ENCODE measurements around the gene DNER. TPM values are rescaled to one million over a fixed set of nuclear protein-coding genes. Genes with fewer than 3 reads are reported as not detected.
"Not testable (repeated sequence)": the region's sequence is repeated elsewhere in the genome, so short reads cannot be mapped to it uniquely, and the experiment has no call there.

The DNER gene
- total RNA-seq, 4 donors from 2014 or later = 0.31 to 13.3 (median 6.3) TPM

DNA sequence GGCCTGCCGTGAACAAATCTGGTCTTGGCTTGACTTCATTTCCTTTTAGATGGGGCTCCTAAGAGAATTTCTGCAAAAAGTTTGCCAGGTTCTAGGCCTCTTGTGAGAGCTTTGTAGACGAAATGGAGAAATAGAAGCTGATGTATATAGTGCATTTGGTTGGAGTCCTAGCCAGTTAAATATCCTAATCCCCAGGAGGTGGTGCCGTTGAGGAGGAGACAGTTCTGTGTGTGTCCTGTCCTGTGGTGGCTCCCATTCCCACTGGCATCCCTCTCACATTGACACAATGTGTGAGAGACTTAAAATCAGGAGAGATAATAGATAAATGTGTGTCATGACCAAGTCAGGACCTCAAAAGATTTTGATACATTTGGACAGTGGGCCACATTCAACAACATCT, 34.6 kb upstream of the DNER start:
- H3K36me3 ChIP-seq = no peaks in the 10 kb centered on the region
- TF ChIP-seq, protein P1, sequence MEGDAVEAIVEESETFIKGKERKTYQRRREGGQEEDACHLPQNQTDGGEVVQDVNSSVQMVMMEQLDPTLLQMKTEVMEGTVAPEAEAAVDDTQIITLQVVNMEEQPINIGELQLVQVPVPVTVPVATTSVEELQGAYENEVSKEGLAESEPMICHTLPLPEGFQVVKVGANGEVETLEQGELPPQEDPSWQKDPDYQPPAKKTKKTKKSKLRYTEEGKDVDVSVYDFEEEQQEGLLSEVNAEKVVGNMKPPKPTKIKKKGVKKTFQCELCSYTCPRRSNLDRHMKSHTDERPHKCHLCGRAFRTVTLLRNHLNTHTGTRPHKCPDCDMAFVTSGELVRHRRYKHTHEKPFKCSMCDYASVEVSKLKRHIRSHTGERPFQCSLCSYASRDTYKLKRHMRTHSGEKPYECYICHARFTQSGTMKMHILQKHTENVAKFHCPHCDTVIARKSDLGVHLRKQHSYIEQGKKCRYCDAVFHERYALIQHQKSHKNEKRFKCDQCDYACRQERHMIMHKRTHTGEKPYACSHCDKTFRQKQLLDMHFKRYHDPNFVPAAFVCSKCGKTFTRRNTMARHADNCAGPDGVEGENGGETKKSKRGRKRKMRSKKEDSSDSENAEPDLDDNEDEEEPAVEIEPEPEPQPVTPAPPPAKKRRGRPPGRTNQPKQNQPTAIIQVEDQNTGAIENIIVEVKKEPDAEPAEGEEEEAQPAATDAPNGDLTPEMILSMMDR (IDR thresholded peaks at IDR 0.05) = no peak
- TF ChIP-seq POLR2A (IDR thresholded peaks at IDR 0.05) (no peak), EP300 (IDR thresholded peaks at IDR 0.05) (no peak), POLR2AphosphoS5 (IDR thresholded peaks at IDR 0.05) (no peak)
- H3K27ac ChIP-seq = no peak overlapping the region
- H3K27me3 ChIP-seq = peaks cover 3% of the 10 kb centered on the region
- WGBS, 2 donors (ENCODE audit: low coverage in 1 of 2) = 78 to 100% methylated on average over 1 to 3 of the region's 3 CpGs
- no peaks in the 10 kb centered on the region for H3K4me1 ChIP-seq
- no peak for ATAC-seq
- no peak overlapping the region for H3K4me3 ChIP-seq
- H3K9me3 ChIP-seq = no peaks in the 10 kb centered on the region

DNA sequence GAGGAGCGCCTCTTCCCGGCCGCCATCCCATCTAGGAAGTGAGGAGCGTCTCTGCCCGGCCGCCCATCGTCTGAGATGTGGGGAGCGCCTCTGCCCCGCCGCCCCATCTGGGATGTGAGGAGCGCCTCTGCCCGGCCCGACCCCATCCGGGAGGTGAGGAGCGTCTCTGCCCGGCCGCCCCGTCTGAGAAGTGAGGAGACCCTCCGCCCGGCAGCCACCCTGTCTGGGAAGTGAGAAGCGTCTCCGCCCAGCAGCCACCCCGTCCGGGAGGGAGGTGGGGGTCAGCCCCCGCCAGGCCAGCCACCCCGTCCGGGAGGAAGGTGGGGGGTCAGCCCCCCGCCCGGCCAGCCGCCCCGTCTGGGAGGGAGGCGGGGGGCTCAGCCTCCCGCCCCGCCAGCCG, 28.3 kb upstream of the DNER start:
- H3K27me3 ChIP-seq, ATAC-seq, H3K4me3 ChIP-seq, H3K4me1 ChIP-seq, H3K36me3 ChIP-seq, H3K27ac ChIP-seq: not testable (repeated sequence)
- no CpG with 5 or more reads among the region's 35 CpGs for WGBS, 2 donors (ENCODE audit: low coverage in 1 of 2)
- peaks cover 0 to 22% (median 0%) of the 10 kb centered on the region in 3 donors for H3K9me3 ChIP-seq

DNA sequence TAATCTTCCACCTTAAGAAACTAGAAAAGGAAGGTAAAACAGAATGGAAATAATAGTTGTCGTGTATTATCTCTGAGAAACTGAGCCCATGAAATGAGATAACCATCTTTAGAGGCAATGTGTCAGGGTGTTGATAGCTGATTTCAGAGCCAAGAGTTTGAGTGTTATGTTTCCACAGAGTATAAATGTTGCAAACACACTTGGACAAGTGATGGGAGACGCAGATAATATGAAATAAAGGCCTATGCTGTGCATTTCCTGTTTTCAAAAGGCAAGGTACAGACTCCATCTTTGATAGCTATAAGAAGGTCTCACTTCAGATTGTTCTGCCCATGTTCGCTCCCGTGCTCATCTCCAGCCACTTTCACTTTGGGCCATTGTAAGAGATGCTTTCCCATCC, 25.9 kb upstream of the DNER start:
- Histone ChIP-seq H3K36me3 (no peaks in the 10 kb centered on the region), H3K27ac (no peak overlapping the region), H3K4me1 (no peaks in the 10 kb centered on the region), H3K4me3 (no peak overlapping the region), H3K9me3 (peaks cover 0 to 38% (median 0%) of the 10 kb centered on the region in 3 donors), H3K27me3 (no peaks in the 10 kb centered on the region)
- no peak for ATAC-seq
- TF ChIP-seq EP300 (IDR thresholded peaks at IDR 0.05) = no peak
- TF ChIP-seq, protein P1 (IDR thresholded peaks at IDR 0.05) = no peak
- no peak for TF ChIP-seq POLR2A (IDR thresholded peaks at IDR 0.05)
- TF ChIP-seq POLR2AphosphoS5 (IDR thresholded peaks at IDR 0.05) = no peak
- 76 to 78% methylated on average over 4 of the region's 4 CpGs for WGBS, 2 donors (ENCODE audit: low coverage in 1 of 2)

DNA sequence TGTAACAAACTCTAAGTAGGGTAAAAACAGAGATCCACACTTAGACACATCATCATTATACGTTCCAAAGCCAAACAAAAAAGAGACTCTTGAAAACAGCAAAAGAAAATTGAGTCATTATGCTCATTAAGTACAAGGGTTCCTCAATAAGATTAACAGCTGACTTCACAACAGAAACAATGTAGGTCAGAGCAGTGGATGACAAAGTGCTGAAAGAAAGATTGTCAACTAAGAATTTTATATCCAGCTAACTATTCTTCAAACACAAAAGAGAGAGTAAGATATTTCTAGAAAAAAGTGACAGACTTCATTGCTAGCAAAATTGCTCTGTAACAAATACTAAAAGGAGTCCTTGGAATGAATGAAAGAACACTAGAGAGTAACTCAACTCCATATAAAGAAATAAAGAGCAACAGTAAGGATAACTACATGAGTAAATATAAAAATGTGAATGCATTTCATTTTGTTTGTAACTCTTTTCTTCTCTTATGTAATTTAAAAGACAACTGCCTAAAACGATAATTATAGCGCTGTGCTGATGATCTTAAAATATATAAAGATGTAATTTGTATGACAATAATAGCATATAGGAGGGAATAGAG, 23.8 kb upstream of the DNER start:
- Histone ChIP-seq H3K36me3 (no peaks in the 10 kb centered on the region), H3K27me3 (no peaks in the 10 kb centered on the region), H3K27ac (no peak overlapping the region), H3K9me3 (peaks cover 0 to 38% (median 0%) of the 10 kb centered on the region in 3 donors), H3K4me3 (no peak overlapping the region), H3K4me1 (no peaks in the 10 kb centered on the region)
- WGBS, 2 donors (ENCODE audit: low coverage in 1 of 2) = 80 to 81% methylated on average over 3 of the region's 3 CpGs
- TF ChIP-seq EP300 (IDR thresholded peaks at IDR 0.05) = no peak
- no peak for TF ChIP-seq POLR2A (IDR thresholded peaks at IDR 0.05)
- TF ChIP-seq, protein P1 (IDR thresholded peaks at IDR 0.05) = no peak
- no peak for TF ChIP-seq POLR2AphosphoS5 (IDR thresholded peaks at IDR 0.05)
- ATAC-seq = no peak

DNA sequence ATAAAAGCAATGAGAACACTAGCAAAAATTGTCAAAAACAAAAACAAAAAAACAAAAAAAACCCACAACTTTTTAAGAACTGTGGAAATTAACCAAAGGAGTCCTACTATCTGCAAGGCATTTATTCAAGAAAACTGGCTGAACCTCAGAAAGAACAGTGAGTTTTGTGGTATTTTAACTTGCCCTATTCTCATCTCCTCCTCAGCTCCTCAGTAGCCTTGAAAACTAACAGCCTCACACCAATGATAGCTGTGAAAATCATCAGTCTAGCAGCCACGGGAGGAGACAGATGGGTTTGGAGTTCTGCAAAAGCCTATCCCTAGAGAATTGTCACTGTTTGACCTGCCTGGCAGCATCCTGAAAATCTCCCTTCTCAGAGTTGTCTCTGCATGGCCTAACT, 20.1 kb upstream of the DNER start:
- ATAC-seq = no peak
- H3K9me3 ChIP-seq = peaks cover 0 to 33% (median 0%) of the 10 kb centered on the region in 3 donors
- WGBS, 2 donors (ENCODE audit: low coverage in 1 of 2) = 88% methylated on average over 1 of the region's 1 CpG; no CpG with 5 or more reads in 1 of the 2 donors
- no peak overlapping the region for H3K4me3 ChIP-seq
- H3K27me3 ChIP-seq = no peaks in the 10 kb centered on the region
- TF ChIP-seq, protein P1 (IDR thresholded peaks at IDR 0.05) = no peak
- no peak for TF ChIP-seq EP300 (IDR thresholded peaks at IDR 0.05)
- TF ChIP-seq POLR2AphosphoS5 (IDR thresholded peaks at IDR 0.05) = no peak
- no peak for TF ChIP-seq POLR2A (IDR thresholded peaks at IDR 0.05)
- no peaks in the 10 kb centered on the region for H3K36me3 ChIP-seq
- no peaks in the 10 kb centered on the region for H3K4me1 ChIP-seq
- H3K27ac ChIP-seq = no peak overlapping the region
